IMR-90 (cell line): ENCODE data around the gene PPL. TPM values are rescaled to one million over a fixed set of nuclear protein-coding genes. Genes with fewer than 3 reads are reported as not detected.

ENCODE experiments used
- ATAC-seq: fragments of 200-7000 bp; cut with Tn5 transposase; 2 replicates; pipeline ENCODE4 v1.9.1; 2020; ENCODE audit warnings: low read depth, mild to moderate bottlenecking, moderate library complexity
- BruUV-seq: library from RNA; stranded (reverse); fragments of 400-500 nt; replicated peaks from 2 replicates; lab custom pipeline; 2021; lab: Mats Ljungman, UMichigan
- CTCF ChIA-PET: fragments of 300-600 bp; formaldehyde crosslinking; extraction: SDS; loops from one replicate; lab custom pipeline; 2021; ENCODE audit warnings: antibody characterized with exemption; lab: Yijun Ruan, JAX
- POLR2A ChIA-PET: fragments of 300-600 bp; sonication (Branson Sonifier 250); formaldehyde crosslinking; loops from one replicate; lab custom pipeline; 2022; ENCODE audit warnings: antibody characterized with exemption; ENCODE audit not compliant: unreplicated experiment; lab: Charles Lee
- DNase-seq: peaks from one replicate; pipeline ENCODE4 v3.0.0; 2013
- H2AFZ ChIP-seq: replicated peaks from 2 replicates; pipeline ENCODE3; 2013; ENCODE audit warnings: low read length, mild to moderate bottlenecking; ENCODE audit not compliant: poor library complexity
- H2AK5ac ChIP-seq: 2 replicates; pipeline ENCODE4 v1.6.1; 2013; ENCODE audit warnings: low read depth, low read length, inconsistent platforms
- H2AK9ac ChIP-seq: replicated peaks from 2 replicates; pipeline ENCODE3; 2013; ENCODE audit warnings: mild to moderate bottlenecking, low read depth, low read length, moderate library complexity; ENCODE audit not compliant: poor library complexity
- H2BK120ac ChIP-seq: 2 replicates; pipeline ENCODE4 v1.6.1; 2013; ENCODE audit warnings: low read depth, low read length, inconsistent platforms
- H2BK15ac ChIP-seq: 3 replicates; pipeline ENCODE4 v1.6.1; 2013; ENCODE audit warnings: low read depth, low read length, inconsistent platforms
- H2BK20ac ChIP-seq: 2 replicates; pipeline ENCODE4 v1.6.1; 2013; ENCODE audit warnings: low read depth, mild to moderate bottlenecking, inconsistent platforms, low read length, moderate library complexity
- H2BK5ac ChIP-seq: 2 replicates; pipeline ENCODE4 v1.6.1; 2013; ENCODE audit warnings: mild to moderate bottlenecking, low read depth, low read length, inconsistent platforms; ENCODE audit not compliant: poor library complexity, severe bottlenecking
- H3K14ac ChIP-seq: replicated peaks from 2 replicates; pipeline ENCODE4 v1.6.1; 2013; ENCODE audit warnings: low read depth, low read length, inconsistent platforms
- H3K18ac ChIP-seq: 2 replicates; pipeline ENCODE4 v1.6.1; 2013; ENCODE audit warnings: low read depth, low read length, control low read depth
- H3K23ac ChIP-seq: 2 replicates; pipeline ENCODE4 v1.6.1; 2013; ENCODE audit warnings: low read depth, low read length, inconsistent platforms
- H3K27ac ChIP-seq: 2 replicates; pipeline ENCODE4 v1.5.1; 2013; ENCODE audit warnings: mild to moderate bottlenecking, control low read depth, low read length; ENCODE audit not compliant: insufficient read depth
- H3K27me3 ChIP-seq: 2 replicates; pipeline ENCODE4 v1.6.1; 2013; ENCODE audit warnings: low read length; ENCODE audit not compliant: control insufficient read depth, insufficient read depth
- H3K36me3 ChIP-seq: 2 replicates; pipeline ENCODE4 v1.6.1; 2013; ENCODE audit warnings: low read length, mixed read lengths; ENCODE audit not compliant: control insufficient read depth, insufficient read depth
- H3K4ac ChIP-seq: 2 replicates; pipeline ENCODE4 v1.6.1; 2013; ENCODE audit warnings: low read depth, low read length, inconsistent platforms
- H3K4me1 ChIP-seq: 2 replicates; pipeline ENCODE4 v1.6.1; 2013; ENCODE audit warnings: low read length, mixed read lengths; ENCODE audit not compliant: control insufficient read depth, insufficient read depth
- H3K4me2 ChIP-seq: 2 replicates; pipeline ENCODE4 v1.6.1; 2013; ENCODE audit warnings: low read depth, mild to moderate bottlenecking, control low read depth, low read length, moderate library complexity
- H3K4me3 ChIP-seq: 2 replicates; pipeline ENCODE4 v1.5.1; 2013; ENCODE audit warnings: low read depth, mild to moderate bottlenecking, control low read depth, low read length, moderate library complexity; ENCODE audit not compliant: insufficient read depth
- H3K56ac ChIP-seq: 2 replicates; pipeline ENCODE4 v1.6.1; 2013; ENCODE audit warnings: low read length, inconsistent platforms; ENCODE audit not compliant: insufficient read depth; ENCODE audit errors: extremely low read depth
- H3K79me1 ChIP-seq, 2 experiments: 2 replicates each; pipeline ENCODE4 v1.6.1; 2013; ENCODE audit warnings: low read length in 2 of 2, inconsistent platforms in 1 of 2, low read depth in 1 of 2
- H3K9ac ChIP-seq: 2 replicates; pipeline ENCODE4 v1.6.1; 2013; ENCODE audit warnings: low read depth, low read length, control low read depth
- H3K9me1 ChIP-seq: 2 replicates; pipeline ENCODE4 v1.6.1; 2013; ENCODE audit warnings: low read length, inconsistent platforms; ENCODE audit not compliant: insufficient read depth
- H3K9me3 ChIP-seq: 2 replicates; pipeline ENCODE4 v1.6.1; 2013; ENCODE audit warnings: low read length; ENCODE audit not compliant: control insufficient read depth, insufficient read depth
- H4K20me1 ChIP-seq: 2 replicates; pipeline ENCODE4 v1.6.1; 2013; ENCODE audit warnings: low read length, inconsistent platforms; ENCODE audit not compliant: insufficient read depth
- H4K5ac ChIP-seq: 2 replicates; pipeline ENCODE4 v1.6.1; 2013; ENCODE audit warnings: mild to moderate bottlenecking, low read depth, low read length, control low read depth
- H4K8ac ChIP-seq, 2 experiments: 2 replicates each; pipeline ENCODE4 v1.6.1; 2013; ENCODE audit warnings: low read depth in 2 of 2, low read length in 2 of 2, control low read depth in 1 of 2, inconsistent platforms in 1 of 2
- H4K91ac ChIP-seq: 2 replicates; pipeline ENCODE4 v1.6.1; 2013; ENCODE audit warnings: low read depth, low read length, inconsistent platforms; ENCODE audit not compliant: insufficient read depth
- NFE2L2 ChIP-seq: fragments of 150-350 bp; IDR thresholded peaks from 2 replicates; pipeline ENCODE4 v1.6.1; 2016; ENCODE audit warnings: low read depth, mild to moderate bottlenecking, low read length
- SMC3 ChIP-seq: fragments of 150-350 bp; IDR thresholded peaks from 2 replicates; pipeline ENCODE4 v1.6.1; 2016; ENCODE audit warnings: low read depth, mild to moderate bottlenecking, antibody characterized with exemption, low read length, moderate library complexity
- WGBS, 2 experiments: methylation state at CpG; one replicate each; pipeline versions ENCODE4 v1.1.5 to v1.1.7; 2013; ENCODE audit warnings: missing lambda C conversion rate in 2 of 2; ENCODE audit not compliant: insufficient read length in 1 of 2; ENCODE audit errors: extremely low coverage in 2 of 2; 5-methylcytosine and 5-hydroxymethylcytosine counted together
- dilution Hi-C: fragments of 300-500 bp; cut with HindIII; formaldehyde crosslinking; loops from one replicate; pipeline ENCODE4 v1.14.3; 2018; ENCODE audit warnings: low sequenced_read_pairs; ENCODE audit not compliant: unreplicated experiment
- in situ Hi-C: fragments of 300-500 bp; cut with MboI; formaldehyde crosslinking; loops from 3 replicates; pipeline ENCODE4 v1.14.3; 2019; ENCODE audit warnings: low sequenced_read_pairs, inconsistent platforms, mixed read lengths
- intact Hi-C: fragments of 100-400 bp; cut with micrococcal nuclease; formaldehyde crosslinking; loops from 2 replicates; pipeline ENCODE4 v1.10.0; 2022
- polyA plus RNA-seq, 3 experiments: library from polyadenylated mRNA; depleted of rRNA; stranded (reverse); fragments of >200 nt; gene quantifications; 2 replicates each; pipeline ENCODE4 v1.2.3, GENCODE V29; 2012; ENCODE audit warnings: low replicate concordance in 1 of 3
- total RNA-seq: library from RNA; depleted of rRNA; stranded (reverse); fragments of >200 nt; gene quantifications from 2 replicates; pipeline ENCODE4 v1.2.3, GENCODE V29; 2012

Gene PPL
- total and polyA plus RNA-seq, 2 of the 4 experiments (the other 2 are of a cell fraction): 0.34 to 0.36 TPM

- H3K18ac ChIP-seq: no peak overlapping the region
- no peak overlapping the region for H2BK20ac ChIP-seq
- peaks cover 2% of the 10 kb centered on the region; the same call in 1 of the 2 replicates for H3K4me1 ChIP-seq
- intact Hi-C loops (no loop called here), in situ Hi-C loops (no loop called here), dilution Hi-C loops (no loop called here)
- H3K79me1 ChIP-seq: no peaks in the 10 kb centered on the region
- no peak overlapping the region for H3K9ac ChIP-seq
- no peak overlapping the region for H2AK5ac ChIP-seq
- H3K56ac ChIP-seq: no peak overlapping the region
- no peaks in the 10 kb centered on the region for H4K20me1 ChIP-seq
- no peak overlapping the region for H3K27ac ChIP-seq
- CTCF ChIA-PET: no interaction called here
- no peak for TF ChIP-seq NFE2L2
- TF ChIP-seq SMC3: no peak
- H3K27me3 ChIP-seq: peaks cover 21% of the 10 kb centered on the region
- POLR2A ChIA-PET: no interaction called here
- no peak overlapping the region for H3K4me3 ChIP-seq
- no peak for DNase-seq
- BruUV-seq: no TSS peak
- ATAC-seq: no peak
- WGBS, 2 experiments: no CpG with 5 or more reads among the region's 6 CpGs
- H4K91ac ChIP-seq: no peak overlapping the region
- H2AK9ac ChIP-seq: no peak overlapping the region
- H2BK5ac ChIP-seq: no peak overlapping the region
- H3K23ac ChIP-seq: no peak overlapping the region
- H3K14ac ChIP-seq: no peak overlapping the region
- no peak overlapping the region for H2BK120ac ChIP-seq
- peaks cover 10% of the 10 kb centered on the region for H3K9me3 ChIP-seq
- no peak overlapping the region for H4K8ac ChIP-seq
- no peaks in the 10 kb centered on the region for H3K36me3 ChIP-seq
- no peak overlapping the region for H4K5ac ChIP-seq
- H2BK15ac ChIP-seq: no peak overlapping the region
- H2AFZ ChIP-seq: no peak overlapping the region
- no peak overlapping the region for H3K4ac ChIP-seq
- H3K4me2 ChIP-seq: no peak overlapping the region
- H3K9me1 ChIP-seq: no peaks in the 10 kb centered on the region
These were observed 13.1 kb downstream of the PPL start for GRCh38 chr16:4923853-4924252.
